ENCODE measurements around the gene PDCD1. TPM values are rescaled to one million over a fixed set of nuclear protein-coding genes. Genes with fewer than 3 reads are reported as not detected.

PDCD1 gene
- total and polyA plus RNA-seq, 2 of the 8 experiments (the other 6 are each of a cell fraction or from before 2014, with no cell fraction given): 0.48 to 1.1 TPM

DNA sequence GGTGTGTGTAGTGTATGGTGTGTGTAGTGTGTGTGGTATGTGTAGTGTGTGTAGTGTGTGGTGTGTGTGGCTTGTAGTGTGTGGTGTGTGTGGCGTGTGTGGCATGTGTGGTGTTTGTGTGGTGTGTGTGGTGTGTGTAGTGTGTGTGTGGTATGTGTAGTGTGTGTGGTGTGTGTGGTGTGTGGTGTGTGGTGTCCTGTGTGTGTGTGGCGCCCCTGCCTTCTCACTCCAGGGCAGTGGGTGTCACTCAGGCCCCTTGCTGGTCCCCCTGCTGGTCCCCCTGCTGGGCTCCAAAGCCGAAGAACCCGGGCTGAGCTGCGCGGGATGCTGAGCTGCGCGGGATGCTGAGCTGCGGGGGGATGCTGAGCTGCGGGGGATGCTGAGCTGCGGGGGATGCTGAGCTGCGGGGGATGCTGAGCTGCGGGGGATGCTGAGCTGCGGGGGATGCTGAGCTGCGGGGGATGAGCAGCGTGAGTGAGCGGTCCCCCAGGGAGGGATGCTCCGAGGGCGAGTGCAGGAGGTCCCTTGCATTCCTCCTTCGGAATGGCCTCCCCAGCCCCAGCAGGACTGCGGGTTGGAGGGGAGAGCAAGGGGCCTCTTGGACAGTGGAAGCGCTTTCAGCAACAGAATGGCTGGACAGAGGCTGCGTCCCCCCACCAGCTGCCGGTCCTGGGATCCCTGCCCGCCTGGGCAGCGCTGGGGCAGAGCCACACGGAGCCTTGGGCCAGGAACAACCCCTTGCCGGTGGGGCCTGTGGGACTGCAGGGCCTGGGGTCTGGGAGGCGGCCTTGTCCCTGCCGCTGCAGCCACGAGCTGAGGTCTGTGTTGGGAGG is 7.5 kb upstream of the PDCD1 start:
- Histone ChIP-seq H2BK15ac (ENCODE audit: low read length) (peak overlapping the region; percentile 63), H2BK5ac (ENCODE audit: low read depth, low read length) (peak overlapping the region; percentile 3; the same call in 1 of the 2 replicates), H3K23ac (ENCODE audit: insufficient read length) (no peak overlapping the region), H3K27ac (ENCODE audit: low read depth, low read length) (no peak overlapping the region), H2AFZ (ENCODE audit: low read length) (no peak overlapping the region), H4K8ac (ENCODE audit: extremely low read depth, insufficient read depth, low read length) (no peak overlapping the region; the same call in 1 of the 2 replicates), H3K14ac (ENCODE audit: insufficient read length) (no peak overlapping the region), H3K23me2 (ENCODE audit: low read depth, low read length) (peaks cover 26% of the 10 kb centered on the region), H3K27me3 (replicated peaks in 1 of 4; ENCODE audit: control insufficient read depth in 3 of 4, extremely low read depth in 1 of 4, insufficient read depth in 3 of 4, low read length in 3 of 4) (peaks cover 0 to 16% (median 0%) of the 10 kb centered on the region in 4 experiments; a peak in 3 of 7 replicates), H3K9me3 (ENCODE audit: insufficient read depth in 2 of 2, low read depth in 1 of 2, low read length in 1 of 2) (no peaks in the 10 kb centered on the region), H3K4ac (replicated peaks; ENCODE audit: insufficient read length, low read depth, low read length) (no peak overlapping the region), H3K79me1 (ENCODE audit: low read depth, low read length) (peaks cover 4% of the 10 kb centered on the region; the same call in 1 of the 2 replicates), H4K91ac (replicated peaks; ENCODE audit: insufficient read length, low read length) (peak overlapping the region; percentile 93), H2AK5ac (ENCODE audit: low read depth, low read length) (peak overlapping the region; percentile 93), H3K56ac (replicated peaks; ENCODE audit: insufficient read length, low read depth, low read length) (peak overlapping the region; percentile 100), H3K4me3 (ENCODE audit: extremely low read depth in 1 of 4, insufficient read depth in 2 of 4, low read depth in 3 of 4, low read length in 4 of 4) (no peak overlapping the region), H3K9ac (replicated peaks in 1 of 4; ENCODE audit: extremely low read depth in 1 of 4, low read depth in 3 of 4, low read length in 3 of 4) (no peak overlapping the region), H4K20me1 (replicated peaks in 1 of 2; ENCODE audit: control insufficient read depth in 1 of 2, insufficient read depth in 2 of 2, low read length in 2 of 2) (peaks cover 0 to 20% of the 10 kb centered on the region in 2 experiments), H2BK20ac (ENCODE audit: low read length) (peak overlapping the region; percentile 76; the same call in 1 of the 2 replicates), H2BK120ac (replicated peaks; ENCODE audit: low read depth, low read length) (no peak overlapping the region), H3K18ac (ENCODE audit: extremely low read depth, low read length) (no peak overlapping the region), H3K4me1 (replicated peaks in 1 of 4; ENCODE audit: control insufficient read depth in 3 of 4, insufficient read depth in 4 of 4, low read length in 3 of 4) (peaks cover 0 to 11% (median 3%) of the 10 kb centered on the region in 4 experiments; a peak in 5 of 7 replicates), H3K36me3 (ENCODE audit: control insufficient read depth in 2 of 4, insufficient read depth in 4 of 4, low read length in 3 of 4) (no peaks in the 10 kb centered on the region; a peak in 2 of 8 replicates), H2BK12ac (ENCODE audit: low read depth, low read length) (peak overlapping the region; percentile 51; the same call in 1 of the 2 replicates), H4K5ac (ENCODE audit: insufficient read length, low read depth, low read length) (no peak overlapping the region), H3K4me2 (ENCODE audit: insufficient read depth in 1 of 2, low read depth in 2 of 2, low read length in 2 of 2) (peak overlapping the region in 1 of 2 experiments; percentile 42; a peak in 1 of 4 replicates), H3K79me2 (ENCODE audit: control insufficient read depth in 1 of 2, insufficient read depth in 2 of 2, low read length in 2 of 2) (no peaks in the 10 kb centered on the region)
- ChIA-PET POLR2A (ENCODE audit: partially characterized antibody) (interaction anchor here (1.0 kb wide), 1 partner anchor 61 kb away, joined by 4 read pairs; no protein-coding TSS in a partner anchor), CTCF (ENCODE audit: partially characterized antibody) (interaction anchor here (0.9 to 3.8 kb wide), 6 partner anchors 10 to 142 kb away, joined by 3 to 23 read pairs (median 6); partner anchors contain the start of gene D2HGDH)
- 49% methylated on average over 22 of the region's 31 CpGs; no CpG with 5 or more reads in 1 of the 2 experiments for WGBS, 2 experiments (ENCODE audit: extremely low coverage in 1 of 2, insufficient coverage in 1 of 2, insufficient read length in 1 of 2, insufficient replicate concordance in 2 of 2, low coverage in 1 of 2, low lambda C conversion rate in 2 of 2, missing lambda C conversion rate in 1 of 2)
- DNase-seq (ENCODE audit: low read depth in 1 of 2, low spot score in 2 of 2): peak in 1 of 2 experiments; percentile 75
- no peak for FAIRE-seq
- TF ChIP-seq SP1 (IDR thresholded peaks at IDR 0.05; ENCODE audit: low read depth, low read length) (no peak), HDAC2 (IDR thresholded peaks at IDR 0.05; ENCODE audit: borderline replicate concordance in 1 of 2, low read depth in 2 of 2, low read length in 2 of 2) (0 out of 4 replicates have a peak, but pooled peaks of 1 of the 2 experiments have one; percentile 59), RBBP5 (IDR thresholded peaks at IDR 0.05; ENCODE audit: borderline replicate concordance, low read depth, low read length) (0 out of 2 replicates have a peak, but pooled peaks have one; percentile 50), YY1 (IDR thresholded peaks at IDR 0.05; ENCODE audit: low read depth, low read length) (0 out of 2 replicates have a peak, but pooled peaks have one; percentile 7), KDM1A (IDR thresholded peaks at IDR 0.05; ENCODE audit: borderline replicate concordance, low read length) (peak; percentile 40; the same call in 1 of the 2 replicates), TBP (IDR thresholded peaks at IDR 0.05; ENCODE audit: low read depth, low read length) (0 out of 2 replicates have a peak, but pooled peaks have one; percentile 19)
- TF ChIP-seq, protein P1, sequence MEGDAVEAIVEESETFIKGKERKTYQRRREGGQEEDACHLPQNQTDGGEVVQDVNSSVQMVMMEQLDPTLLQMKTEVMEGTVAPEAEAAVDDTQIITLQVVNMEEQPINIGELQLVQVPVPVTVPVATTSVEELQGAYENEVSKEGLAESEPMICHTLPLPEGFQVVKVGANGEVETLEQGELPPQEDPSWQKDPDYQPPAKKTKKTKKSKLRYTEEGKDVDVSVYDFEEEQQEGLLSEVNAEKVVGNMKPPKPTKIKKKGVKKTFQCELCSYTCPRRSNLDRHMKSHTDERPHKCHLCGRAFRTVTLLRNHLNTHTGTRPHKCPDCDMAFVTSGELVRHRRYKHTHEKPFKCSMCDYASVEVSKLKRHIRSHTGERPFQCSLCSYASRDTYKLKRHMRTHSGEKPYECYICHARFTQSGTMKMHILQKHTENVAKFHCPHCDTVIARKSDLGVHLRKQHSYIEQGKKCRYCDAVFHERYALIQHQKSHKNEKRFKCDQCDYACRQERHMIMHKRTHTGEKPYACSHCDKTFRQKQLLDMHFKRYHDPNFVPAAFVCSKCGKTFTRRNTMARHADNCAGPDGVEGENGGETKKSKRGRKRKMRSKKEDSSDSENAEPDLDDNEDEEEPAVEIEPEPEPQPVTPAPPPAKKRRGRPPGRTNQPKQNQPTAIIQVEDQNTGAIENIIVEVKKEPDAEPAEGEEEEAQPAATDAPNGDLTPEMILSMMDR (IDR thresholded peaks at IDR 0.05; ENCODE audit: control extremely low read depth in 1 of 3, insufficient read depth in 1 of 3, low read depth in 1 of 3, low read length in 3 of 3): no peak

All from H1 (cell line).